HepG2 (cell line): Measurements from ENCODE around the gene RPS6KL1. TPM values are rescaled to one million over a fixed set of nuclear protein-coding genes. Genes with fewer than 3 reads are reported as not detected.

ENCODE experiments used
- ATF6 ChIP-seq: sonication (generic); formaldehyde crosslinking; conservative IDR thresholded peaks from 2 replicates; pipeline ENCODE4 v1.4.0; 2020; ENCODE audit warnings: missing genetic modification reagents
- ATRX ChIP-seq: sonication (generic); formaldehyde crosslinking; IDR thresholded peaks from 2 replicates; pipeline ENCODE4 v1.4.0; 2020; ENCODE audit warnings: missing genetic modification reagents, borderline replicate concordance
- FOSL2 ChIP-seq: sonication (generic); formaldehyde crosslinking; IDR thresholded peaks from 2 replicates; pipeline ENCODE4 v1.4.0; 2020; ENCODE audit warnings: missing genetic modification reagents
- FOXC1 ChIP-seq: sonication (generic); formaldehyde crosslinking; IDR thresholded peaks from 2 replicates; pipeline ENCODE4 v1.8.0; 2022; ENCODE audit warnings: mild to moderate bottlenecking, missing genetic modification reagents, borderline replicate concordance
- IKZF1 ChIP-seq: fragments of 450-650 bp; IDR thresholded peaks from 2 replicates; pipeline ENCODE4 v1.7.1; 2016
- KDM4B ChIP-seq: sonication (generic); formaldehyde crosslinking; IDR thresholded peaks from 2 replicates; pipeline ENCODE4 v1.4.0; 2020; ENCODE audit warnings: missing genetic modification reagents
- SIN3B ChIP-seq: fragments of 150-350 bp; IDR thresholded peaks from 2 replicates; pipeline ENCODE4 v1.6.1; 2014; ENCODE audit warnings: low read length
- SNAPC4 ChIP-seq: sonication (generic); formaldehyde crosslinking; IDR thresholded peaks from 2 replicates; pipeline ENCODE4 v1.4.0; 2020; ENCODE audit warnings: mild to moderate bottlenecking, missing genetic modification reagents
- ZNF12 ChIP-seq: sonication (generic); formaldehyde crosslinking; IDR thresholded peaks from 2 replicates; pipeline ENCODE4 v1.5.0; 2020; ENCODE audit warnings: missing genetic modification reagents
- ZNF280B ChIP-seq: sonication (generic); formaldehyde crosslinking; IDR thresholded peaks from 2 replicates; pipeline ENCODE4 v1.5.0; 2020; ENCODE audit warnings: missing genetic modification reagents, mild to moderate bottlenecking, borderline replicate concordance
- ZNF296 ChIP-seq: sonication (generic); formaldehyde crosslinking; conservative IDR thresholded peaks from 2 replicates; pipeline ENCODE4 v1.5.0; 2020; ENCODE audit warnings: mild to moderate bottlenecking, missing genetic modification reagents
- ZNF512 ChIP-seq: sonication (generic); formaldehyde crosslinking; IDR thresholded peaks from 2 replicates; pipeline ENCODE4 v1.4.0; 2020; ENCODE audit warnings: mild to moderate bottlenecking, missing genetic modification reagents
- ZNF629 ChIP-seq: sonication (generic); formaldehyde crosslinking; conservative IDR thresholded peaks from 2 replicates; pipeline ENCODE4 v1.5.0; 2020; ENCODE audit warnings: missing genetic modification reagents
- ZSCAN25 ChIP-seq: sonication (generic); formaldehyde crosslinking; IDR thresholded peaks from 2 replicates; pipeline ENCODE4 v1.8.0; 2022; ENCODE audit warnings: mild to moderate bottlenecking, missing genetic modification reagents
- polyA plus RNA-seq, 8 experiments: library from polyadenylated mRNA; depleted of rRNA in 3 of 8; stranded (reverse) in 7 of 8; unstranded in 1 of 8; fragments of >200 nt; fragmentation: Illumina TruSeq in 4 of 8; extraction: Trizol in 4 of 8; gene quantifications; 2 replicates each; pipeline versions ENCODE4 v1.2.1 to v1.2.3, GENCODE V29; 2011 to 2016; ENCODE audit warnings: low read depth in 4 of 8, missing spikeins in 1 of 8, mixed read lengths in 1 of 8; ENCODE audit not compliant: insufficient read depth in 1 of 8
- total RNA-seq, 5 experiments: library from RNA; depleted of rRNA; stranded (reverse); fragments of >200 nt; fragmentation: Illumina TruSeq; extraction: Trizol; gene quantifications; 2 replicates each; pipeline ENCODE4 v1.2.3, GENCODE V29; 2016; ENCODE audit warnings: low read depth in 1 of 5
- TF ChIP-seq, protein P1 (sequence below): IDR thresholded peaks from 2 replicates; pipeline ENCODE4 v1.4.0; 2020; ENCODE audit warnings: mild to moderate bottlenecking, missing genetic modification reagents

Gene RPS6KL1
- total and polyA plus RNA-seq, 2 of the 13 experiments (the other 11 are each of a cell fraction or from before 2014, with no cell fraction given), result 6.5 to 11.5 TPM

GRCh38 chr14:74905595-74906142 is 17.4 kb downstream of the RPS6KL1 start (continued):
- TF ChIP-seq ZNF280B (CRISPR knock-in tag), result no peak
- no peak for TF ChIP-seq SIN3B
- TF ChIP-seq, protein P1, sequence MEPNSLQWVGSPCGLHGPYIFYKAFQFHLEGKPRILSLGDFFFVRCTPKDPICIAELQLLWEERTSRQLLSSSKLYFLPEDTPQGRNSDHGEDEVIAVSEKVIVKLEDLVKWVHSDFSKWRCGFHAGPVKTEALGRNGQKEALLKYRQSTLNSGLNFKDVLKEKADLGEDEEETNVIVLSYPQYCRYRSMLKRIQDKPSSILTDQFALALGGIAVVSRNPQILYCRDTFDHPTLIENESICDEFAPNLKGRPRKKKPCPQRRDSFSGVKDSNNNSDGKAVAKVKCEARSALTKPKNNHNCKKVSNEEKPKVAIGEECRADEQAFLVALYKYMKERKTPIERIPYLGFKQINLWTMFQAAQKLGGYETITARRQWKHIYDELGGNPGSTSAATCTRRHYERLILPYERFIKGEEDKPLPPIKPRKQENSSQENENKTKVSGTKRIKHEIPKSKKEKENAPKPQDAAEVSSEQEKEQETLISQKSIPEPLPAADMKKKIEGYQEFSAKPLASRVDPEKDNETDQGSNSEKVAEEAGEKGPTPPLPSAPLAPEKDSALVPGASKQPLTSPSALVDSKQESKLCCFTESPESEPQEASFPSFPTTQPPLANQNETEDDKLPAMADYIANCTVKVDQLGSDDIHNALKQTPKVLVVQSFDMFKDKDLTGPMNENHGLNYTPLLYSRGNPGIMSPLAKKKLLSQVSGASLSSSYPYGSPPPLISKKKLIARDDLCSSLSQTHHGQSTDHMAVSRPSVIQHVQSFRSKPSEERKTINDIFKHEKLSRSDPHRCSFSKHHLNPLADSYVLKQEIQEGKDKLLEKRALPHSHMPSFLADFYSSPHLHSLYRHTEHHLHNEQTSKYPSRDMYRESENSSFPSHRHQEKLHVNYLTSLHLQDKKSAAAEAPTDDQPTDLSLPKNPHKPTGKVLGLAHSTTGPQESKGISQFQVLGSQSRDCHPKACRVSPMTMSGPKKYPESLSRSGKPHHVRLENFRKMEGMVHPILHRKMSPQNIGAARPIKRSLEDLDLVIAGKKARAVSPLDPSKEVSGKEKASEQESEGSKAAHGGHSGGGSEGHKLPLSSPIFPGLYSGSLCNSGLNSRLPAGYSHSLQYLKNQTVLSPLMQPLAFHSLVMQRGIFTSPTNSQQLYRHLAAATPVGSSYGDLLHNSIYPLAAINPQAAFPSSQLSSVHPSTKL (CRISPR knock-in tag), result 0 out of 2 replicates have a peak, but pooled peaks have one; percentile 20
- no peak for TF ChIP-seq IKZF1
- TF ChIP-seq ZNF12, result no peak
- peak; percentile 26; the same call in 1 of the 2 replicates for TF ChIP-seq FOSL2 (CRISPR knock-in tag)
- no peak for TF ChIP-seq SNAPC4 (CRISPR knock-in tag)
- no peak for TF ChIP-seq KDM4B
- TF ChIP-seq FOXC1 (CRISPR knock-in tag), result peak; percentile 39; the same call in 1 of the 2 replicates
- TF ChIP-seq ZNF629 (CRISPR knock-in tag), result no peak
- no peak for TF ChIP-seq ZNF512 (CRISPR knock-in tag)
- TF ChIP-seq ATF6 (CRISPR knock-in tag), result no peak
- no peak for TF ChIP-seq ZNF296 (CRISPR knock-in tag)
- TF ChIP-seq ZSCAN25, result no peak
- no peak for TF ChIP-seq ATRX (CRISPR knock-in tag)
